ENCODE measurements around the gene EFNB3. TPM values are rescaled to one million over a fixed set of nuclear protein-coding genes. Genes with fewer than 3 reads are reported as not detected.

The EFNB3 gene
- total RNA-seq, 3 donors from 2014 or later (not counting 1 experiment from before 2014, with no cell fraction given), result not detected

DNA sequence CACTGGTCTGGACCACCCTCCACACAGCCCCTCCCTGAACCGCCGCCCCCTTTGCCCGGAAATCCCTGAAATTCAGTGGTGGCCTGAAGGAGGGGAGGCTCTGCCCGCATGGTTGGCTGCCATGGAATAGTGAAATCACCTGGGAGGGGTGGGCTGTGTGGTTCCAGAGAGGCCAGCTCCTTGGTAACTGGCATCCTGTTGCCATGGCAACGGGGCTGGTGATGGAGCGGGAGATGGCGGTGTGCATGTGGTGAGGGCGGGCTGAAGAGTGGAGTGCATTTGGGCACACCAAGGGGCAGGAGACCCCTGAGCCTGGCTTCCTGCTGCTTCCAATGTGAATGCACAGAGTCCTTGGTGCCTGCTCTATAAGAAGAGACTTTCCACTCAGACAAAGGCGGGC lies 2.4 kb downstream of the EFNB3 start:
- no peak overlapping the region for H3K27ac ChIP-seq (ENCODE audit: low read length)
- no peak overlapping the region for H3K27ac Mint-ChIP-seq
- ATAC-seq (no peak), DNase-seq (no peak)
- H3K36me3 Mint-ChIP-seq, result no peaks in the 10 kb centered on the region
- H3K36me3 ChIP-seq (ENCODE audit: control insufficient read depth, insufficient read depth, low read length), result peaks cover 7% of the 10 kb centered on the region
- 85% methylated on average over 8 of the region's 9 CpGs for WGBS (ENCODE audit: insufficient coverage)
- H3K9me3 ChIP-seq (ENCODE audit: control insufficient read depth, insufficient read depth, low read length), result no peaks in the 10 kb centered on the region
- peaks cover 31 to 48% of the 10 kb centered on the region in 2 donors for H3K27me3 Mint-ChIP-seq (ENCODE audit: low read depth in 2 of 2)
- H3K27me3 ChIP-seq (ENCODE audit: control insufficient read depth, insufficient read depth, low read length), result peaks cover 25% of the 10 kb centered on the region
- no peaks in the 10 kb centered on the region for H3K9me3 Mint-ChIP-seq
- no peak overlapping the region for H3K4me3 ChIP-seq (ENCODE audit: low read length)
- H3K4me1 ChIP-seq (ENCODE audit: control insufficient read depth, insufficient read depth, low read length), result peaks cover 16% of the 10 kb centered on the region
- no peak overlapping the region for H3K4me3 Mint-ChIP-seq
- peaks cover 9 to 37% of the 10 kb centered on the region in 2 donors for H3K4me1 Mint-ChIP-seq
- intact Hi-C loops (cut with micrococcal nuclease), result no loop called here
- no peak for TF ChIP-seq CTCF (IDR thresholded peaks at IDR 0.05)

GRCh38 chr17:7707858-7708750 lies 3.1 kb downstream of the EFNB3 start:
- peaks cover 37 to 53% of the 10 kb centered on the region in 2 donors for H3K27me3 Mint-ChIP-seq (ENCODE audit: low read depth in 2 of 2)
- H3K27me3 ChIP-seq (ENCODE audit: control insufficient read depth, insufficient read depth, low read length), result peaks cover 25% of the 10 kb centered on the region
- no peak overlapping the region for H3K27ac ChIP-seq (ENCODE audit: low read length)
- H3K27ac Mint-ChIP-seq, result no peak overlapping the region
- DNase-seq (no peak), ATAC-seq (no peak)
- peaks cover under 1% of the 10 kb centered on the region for H3K36me3 ChIP-seq (ENCODE audit: control insufficient read depth, insufficient read depth, low read length)
- no peaks in the 10 kb centered on the region for H3K9me3 ChIP-seq (ENCODE audit: control insufficient read depth, insufficient read depth, low read length)
- H3K4me3 ChIP-seq (ENCODE audit: low read length), result no peak overlapping the region
- intact Hi-C loops (cut with micrococcal nuclease), result no loop called here
- no peaks in the 10 kb centered on the region for H3K9me3 Mint-ChIP-seq
- H3K4me1 Mint-ChIP-seq, result peaks cover 9 to 37% of the 10 kb centered on the region in 2 donors
- no peak overlapping the region for H3K4me3 Mint-ChIP-seq
- WGBS (ENCODE audit: insufficient coverage), result 87% methylated on average over 22 of the region's 22 CpGs
- peaks cover 16% of the 10 kb centered on the region for H3K4me1 ChIP-seq (ENCODE audit: control insufficient read depth, insufficient read depth, low read length)
- no peaks in the 10 kb centered on the region for H3K36me3 Mint-ChIP-seq
- TF ChIP-seq CTCF (IDR thresholded peaks at IDR 0.05), result no peak

DNA sequence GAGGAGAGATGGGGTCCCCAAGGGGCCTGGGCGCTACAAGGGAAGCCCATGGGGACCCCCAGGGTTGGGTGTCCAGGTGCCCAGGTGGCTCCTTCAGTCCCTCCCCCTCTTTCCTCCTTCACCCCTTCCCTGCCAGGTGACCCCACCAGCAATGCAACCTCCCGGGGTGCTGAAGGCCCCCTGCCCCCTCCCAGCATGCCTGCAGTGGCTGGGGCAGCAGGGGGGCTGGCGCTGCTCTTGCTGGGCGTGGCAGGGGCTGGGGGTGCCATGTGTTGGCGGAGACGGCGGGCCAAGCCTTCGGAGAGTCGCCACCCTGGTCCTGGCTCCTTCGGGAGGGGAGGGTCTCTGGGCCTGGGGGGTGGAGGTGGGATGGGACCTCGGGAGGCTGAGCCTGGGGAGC lies 4.0 kb downstream of the EFNB3 start:
- Mint-ChIP-seq H3K4me3 (no peak overlapping the region), H3K9me3 (no peaks in the 10 kb centered on the region), H3K36me3 (no peaks in the 10 kb centered on the region)

More for the DNA sequence above, 4.0 kb downstream of the EFNB3 start:
- no peak for ATAC-seq
- H3K36me3 ChIP-seq (ENCODE audit: control insufficient read depth, insufficient read depth, low read length), result no peaks in the 10 kb centered on the region
- no peak overlapping the region for H3K4me3 ChIP-seq (ENCODE audit: low read length)
- no peak overlapping the region for H3K27ac Mint-ChIP-seq
- WGBS (ENCODE audit: insufficient coverage), result 89% methylated on average over 8 of the region's 11 CpGs
- H3K27me3 Mint-ChIP-seq (ENCODE audit: low read depth in 2 of 2), result peaks cover 45 to 51% of the 10 kb centered on the region in 2 donors
- DNase-seq, result no peak
- no peaks in the 10 kb centered on the region for H3K9me3 ChIP-seq (ENCODE audit: control insufficient read depth, insufficient read depth, low read length)
- intact Hi-C loops (cut with micrococcal nuclease), result no loop called here
- H3K27me3 ChIP-seq (ENCODE audit: control insufficient read depth, insufficient read depth, low read length), result peaks cover 21% of the 10 kb centered on the region
- no peak for TF ChIP-seq CTCF (IDR thresholded peaks at IDR 0.05)
- H3K4me1 Mint-ChIP-seq, result peaks cover 15 to 33% of the 10 kb centered on the region in 2 donors
- H3K27ac ChIP-seq (ENCODE audit: low read length), result no peak overlapping the region
- peaks cover 16% of the 10 kb centered on the region for H3K4me1 ChIP-seq (ENCODE audit: control insufficient read depth, insufficient read depth, low read length)

All from natural killer cell (primary cell).